Uterus (tissue), 2 donors: ENCODE results near the gene SLC6A6.

Experiments
- CTCF ChIP-seq, 4 experiments: fragments of 200-600 bp in 2 of 4; fragments of 450-650 bp in 2 of 4; sonication (generic) in 2 of 4; IDR thresholded peaks; one replicate each; pipeline ENCODE4 v1.5.1; 2016 to 2019; ENCODE audit warnings: antibody characterized with exemption in 4 of 4, mild to moderate bottlenecking in 2 of 4, moderate library complexity in 1 of 4
- POLR2A ChIP-seq, 2 donors: fragments of 450-650 bp; IDR thresholded peaks; one replicate each; pipeline ENCODE4 v1.6.1; 2016; ENCODE audit warnings: antibody characterized with exemption in 2 of 2, mild to moderate bottlenecking in 1 of 2, moderate library complexity in 1 of 2

DNA sequence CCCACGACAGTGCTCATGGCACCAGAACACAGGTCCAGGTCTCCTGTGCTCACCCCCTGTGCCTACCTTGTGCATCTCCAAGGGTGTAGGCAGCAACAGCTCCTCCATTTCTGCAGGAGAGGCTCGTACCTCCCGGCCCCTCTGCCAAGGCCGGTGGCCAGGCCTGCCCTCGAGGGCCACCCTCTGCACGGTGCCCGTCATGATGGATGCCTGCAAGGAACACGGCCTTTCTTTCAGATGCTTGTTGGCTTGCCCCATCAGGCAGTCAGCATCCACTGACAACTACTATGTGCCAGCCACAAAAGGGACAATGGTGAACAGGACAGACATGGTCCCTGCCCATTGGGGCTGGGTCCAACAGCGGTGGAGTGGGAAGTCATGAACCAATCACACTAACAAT, 93.9 kb downstream of the SLC6A6 start:
- no peak for TF ChIP-seq CTCF (IDR thresholded peaks at IDR 0.05)
- no peak for TF ChIP-seq POLR2A (IDR thresholded peaks at IDR 0.05)
